Activated CD4-positive, alpha-beta T cell treated with anti-CD3 and anti-CD28 coated beads, Interleukin-2, amount 50 U/mL, for 1 hour (primary cell): ENCODE measurements around the gene NSUN3.
"Not testable (repeated sequence)": the region's sequence is repeated elsewhere in the genome, so short reads cannot be mapped to it uniquely, and the experiment has no call there.

ENCODE experiments used
- DNase-seq: peaks from one replicate; pipeline ENCODE4 v3.0.0-alpha.2; 2020

NSUN3 gene

GRCh38 chr3:94069194-94069813 lies 6.4 kb downstream of the NSUN3 start:
- no peak for DNase-seq

- no peak for DNase-seq
Measured at GRCh38 chr3:94070341-94070911, 7.6 kb downstream of the NSUN3 start.

- DNase-seq: no peak
Measured at GRCh38 chr3:94071713-94072284, 8.9 kb downstream of the NSUN3 start.

GRCh38 chr3:94076055-94076454 lies 13.2 kb downstream of the NSUN3 start:
- DNase-seq: no peak

- DNase-seq: not testable (repeated sequence)
Measured at GRCh38 chr3:94080552-94080951, 17.7 kb downstream of the NSUN3 start.

GRCh38 chr3:94081884-94082283 lies 19.0 kb downstream of the NSUN3 start:
- DNase-seq: no peak

- DNase-seq: no peak
Measured at GRCh38 chr3:94082391-94082937, 19.6 kb downstream of the NSUN3 start.

GRCh38 chr3:94083261-94083660 lies 20.4 kb downstream of the NSUN3 start:
- no peak for DNase-seq

- DNase-seq: no peak
Measured at GRCh38 chr3:94089126-94089525, 26.3 kb downstream of the NSUN3 start.

- no peak for DNase-seq
Measured at GRCh38 chr3:94092086-94092485, 29.2 kb downstream of the NSUN3 start.

GRCh38 chr3:94093151-94093550 lies 30.3 kb downstream of the NSUN3 start:
- DNase-seq: no peak

GRCh38 chr3:94095111-94095510 lies 32.2 kb downstream of the NSUN3 start:
- no peak for DNase-seq

- no peak for DNase-seq
Measured at GRCh38 chr3:94098452-94098851, 35.6 kb downstream of the NSUN3 start.

GRCh38 chr3:94099311-94099710 lies 36.5 kb downstream of the NSUN3 start:
- no peak for DNase-seq

GRCh38 chr3:94101860-94102259 lies 39.0 kb downstream of the NSUN3 start:
- no peak for DNase-seq

GRCh38 chr3:94106268-94106667 lies 43.4 kb downstream of the NSUN3 start:
- no peak for DNase-seq

GRCh38 chr3:94110232-94110631 lies 47.4 kb downstream of the NSUN3 start:
- DNase-seq: not testable (repeated sequence)

- DNase-seq: no peak
Measured at GRCh38 chr3:94110854-94111253, 48.0 kb downstream of the NSUN3 start.

- DNase-seq: no peak
Measured at GRCh38 chr3:94114666-94115065, 51.8 kb downstream of the NSUN3 start.

- DNase-seq: no peak
Measured at GRCh38 chr3:94115482-94115881, 52.6 kb downstream of the NSUN3 start.

GRCh38 chr3:94117729-94118128 lies 54.9 kb downstream of the NSUN3 start:
- DNase-seq: no peak

- DNase-seq: no peak
Measured at GRCh38 chr3:94118390-94118789, 55.5 kb downstream of the NSUN3 start.

- no peak for DNase-seq
Measured at GRCh38 chr3:94121161-94121560, 58.3 kb downstream of the NSUN3 start.

GRCh38 chr3:94127115-94127514 lies 64.3 kb downstream of the NSUN3 start:
- no peak for DNase-seq
